Body of pancreas (tissue), 4 donors: Measurements from ENCODE around the gene POM121L12. TPM values are rescaled to one million over a fixed set of nuclear protein-coding genes. Genes with fewer than 3 reads are reported as not detected.

ENCODE experiments used
- ATAC-seq: fragments of 150-250 bp; one replicate; pipeline ENCODE4 v1.9.1; 2016
- DNase-seq, 4 donors: peaks; one replicate each; pipeline ENCODE4 v3.0.0-alpha.2; 2019
- H3K27ac ChIP-seq, 4 donors: fragments of 200-600 bp; sonication (generic); 1 replicate in 3 of 4; 2 replicates in 1 of 4; pipeline versions ENCODE4 v1.5.1 to v1.6.1; 2016 to 2019; ENCODE audit warnings: mild to moderate bottlenecking in 1 of 4, mixed read lengths in 1 of 4, moderate library complexity in 1 of 4
- H3K27me3 ChIP-seq, 2 donors: fragments of 200-600 bp; sonication (generic); one replicate each; pipeline ENCODE4 v1.6.0; 2016; ENCODE audit warnings: mild to moderate bottlenecking in 1 of 2
- H3K36me3 ChIP-seq, 2 donors: fragments of 200-600 bp; sonication (generic); replicated peaks in 1 of 2; 2 replicates each; pipeline ENCODE4 v1.5.1; 2016; ENCODE audit warnings: low read depth in 2 of 2; ENCODE audit not compliant: insufficient read depth in 1 of 2
- H3K4me1 ChIP-seq: fragments of 200-600 bp; sonication (generic); one replicate; pipeline ENCODE4 v1.6.0; 2016
- H3K4me3 ChIP-seq, 2 donors: fragments of 200-600 bp; sonication (generic); 1 replicate in 1 of 2; 2 replicates in 1 of 2; pipeline ENCODE4 v1.5.1; 2016 to 2019
- H3K9me3 ChIP-seq, 3 donors: fragments of 200-600 bp; sonication (generic); 1 replicate in 2 of 3; 2 replicates in 1 of 3; pipeline ENCODE4 v1.5.1; 2016
- POLR2A ChIP-seq, 3 donors: fragments of 450-650 bp; IDR thresholded peaks; one replicate each; pipeline ENCODE4 v1.6.1; 2016; ENCODE audit warnings: antibody characterized with exemption in 3 of 3, mild to moderate bottlenecking in 2 of 3
- WGBS, 2 donors: methylation state at CpG; one replicate each; pipeline ENCODE4 v1.1.5; 2017; 5-methylcytosine and 5-hydroxymethylcytosine counted together
- intact Hi-C: fragments of 100-400 bp; cut with DNase I; formaldehyde crosslinking; loops from one replicate; pipeline ENCODE4 v1.15.1; 2023
- total RNA-seq, 2 donors: library from RNA; depleted of rRNA; stranded (reverse); fragments of >200 nt; gene quantifications; one replicate each; pipeline ENCODE4 v1.1.0, GENCODE V29; 2016
- TF ChIP-seq, protein P1 (sequence below), 7 experiments: fragments of 450-650 bp in 4 of 7; fragments of 200-600 bp in 3 of 7; sonication (generic) in 3 of 7; IDR thresholded peaks; one replicate each; pipeline ENCODE4 v1.5.1; 2016 to 2019; ENCODE audit warnings: antibody characterized with exemption in 7 of 7

The POM121L12 gene
- not detected for total RNA-seq

DNA sequence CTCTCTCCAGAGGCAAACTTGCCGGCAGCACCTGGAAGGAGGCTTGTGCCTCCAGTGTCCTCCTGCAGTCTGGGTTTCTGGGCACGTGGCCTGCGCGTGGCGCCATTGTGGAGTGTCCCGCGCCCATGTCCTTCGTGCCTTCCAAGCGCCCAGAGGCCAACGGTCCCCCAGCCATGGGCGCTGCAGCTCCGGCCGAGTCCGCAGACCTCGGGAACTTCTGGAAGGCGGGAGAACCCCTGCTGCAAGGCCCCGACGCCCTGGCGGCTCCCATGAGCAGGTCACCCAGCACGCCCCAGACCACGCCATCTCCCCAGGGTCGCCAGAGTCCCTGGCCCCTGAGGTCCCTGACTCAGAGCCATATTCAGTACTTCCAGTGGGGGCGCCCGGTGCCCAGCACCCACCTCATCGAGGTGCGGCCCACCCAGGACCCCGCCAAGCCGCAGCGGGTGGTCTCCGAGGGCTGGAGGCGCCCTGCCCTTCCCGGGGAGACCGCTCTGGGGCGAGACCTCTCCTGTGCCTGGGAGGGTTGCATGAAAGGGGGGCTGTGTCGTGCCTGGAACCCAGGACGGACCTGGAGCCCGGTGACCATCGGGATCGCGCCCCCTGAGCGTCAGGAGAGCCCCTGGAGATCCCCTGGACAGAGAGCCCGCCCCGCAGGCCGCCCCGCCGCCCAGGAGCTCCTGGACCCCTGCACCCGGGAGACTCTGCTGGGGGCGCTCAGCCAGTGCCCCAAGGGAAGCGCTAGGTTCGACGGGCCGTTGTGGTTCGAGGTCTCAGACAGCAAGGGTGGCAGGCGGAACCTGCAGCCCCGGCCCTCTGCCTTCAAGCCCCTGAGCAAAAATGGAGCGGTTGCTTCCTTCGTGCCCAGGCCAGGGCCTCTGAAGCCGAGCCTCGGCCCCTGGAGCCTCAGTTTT is at the start of gene POM121L12:
TSS of gene POM121L12 (plus strand) at position 135 of the 914 bp plus-strand sequence. CDS start at position 174, 39 bp downstream.
- no peaks in the 10 kb centered on the region for H3K36me3 ChIP-seq
- no peak within 1 kb of the TSS for H3K27ac ChIP-seq
- DNase-seq (no peak), ATAC-seq (no peak)
- H3K4me3 ChIP-seq: no peak within 1 kb of the TSS
- H3K4me1 ChIP-seq: no peaks in the 10 kb centered on the region
- intact Hi-C loops: no loop called here
- no peaks in the 10 kb centered on the region for H3K27me3 ChIP-seq
- TF ChIP-seq, protein P1, sequence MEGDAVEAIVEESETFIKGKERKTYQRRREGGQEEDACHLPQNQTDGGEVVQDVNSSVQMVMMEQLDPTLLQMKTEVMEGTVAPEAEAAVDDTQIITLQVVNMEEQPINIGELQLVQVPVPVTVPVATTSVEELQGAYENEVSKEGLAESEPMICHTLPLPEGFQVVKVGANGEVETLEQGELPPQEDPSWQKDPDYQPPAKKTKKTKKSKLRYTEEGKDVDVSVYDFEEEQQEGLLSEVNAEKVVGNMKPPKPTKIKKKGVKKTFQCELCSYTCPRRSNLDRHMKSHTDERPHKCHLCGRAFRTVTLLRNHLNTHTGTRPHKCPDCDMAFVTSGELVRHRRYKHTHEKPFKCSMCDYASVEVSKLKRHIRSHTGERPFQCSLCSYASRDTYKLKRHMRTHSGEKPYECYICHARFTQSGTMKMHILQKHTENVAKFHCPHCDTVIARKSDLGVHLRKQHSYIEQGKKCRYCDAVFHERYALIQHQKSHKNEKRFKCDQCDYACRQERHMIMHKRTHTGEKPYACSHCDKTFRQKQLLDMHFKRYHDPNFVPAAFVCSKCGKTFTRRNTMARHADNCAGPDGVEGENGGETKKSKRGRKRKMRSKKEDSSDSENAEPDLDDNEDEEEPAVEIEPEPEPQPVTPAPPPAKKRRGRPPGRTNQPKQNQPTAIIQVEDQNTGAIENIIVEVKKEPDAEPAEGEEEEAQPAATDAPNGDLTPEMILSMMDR (IDR thresholded peaks at IDR 0.05): no peak
- H3K9me3 ChIP-seq: no peaks in the 10 kb centered on the region
- 83% methylated on average over 27 to 50 of the region's 59 CpGs for WGBS, 2 donors

DNA sequence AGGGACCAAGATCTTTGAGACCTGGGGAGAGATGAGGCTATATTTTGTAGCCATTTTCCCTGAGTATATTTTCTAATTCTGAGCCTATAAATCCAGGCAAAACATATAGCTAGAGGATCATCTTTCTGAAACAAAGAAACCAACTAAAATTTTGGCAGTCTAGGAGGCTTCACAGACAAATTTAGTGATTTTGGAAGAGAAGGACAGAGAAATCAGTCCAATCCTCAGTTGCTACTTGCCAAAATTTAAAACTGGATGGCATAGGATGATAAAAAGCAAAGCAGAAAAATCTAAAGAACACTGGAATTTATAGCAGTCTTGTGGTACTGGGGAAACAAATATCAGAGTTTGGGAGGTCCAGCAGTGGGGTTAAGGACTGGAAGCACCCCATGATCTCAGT is 43.4 kb upstream of the POM121L12 start:
- no peak for DNase-seq
- TF ChIP-seq, protein P1 (IDR thresholded peaks at IDR 0.05): no peak
- no peak for TF ChIP-seq POLR2A (IDR thresholded peaks at IDR 0.05)
- intact Hi-C loops: no loop called here
- Histone ChIP-seq H3K9me3 (no peaks in the 10 kb centered on the region), H3K36me3 (no peaks in the 10 kb centered on the region), H3K4me3 (no peak overlapping the region), H3K4me1 (no peaks in the 10 kb centered on the region), H3K27ac (no peak overlapping the region), H3K27me3 (no peaks in the 10 kb centered on the region)
- no peak for ATAC-seq

DNA sequence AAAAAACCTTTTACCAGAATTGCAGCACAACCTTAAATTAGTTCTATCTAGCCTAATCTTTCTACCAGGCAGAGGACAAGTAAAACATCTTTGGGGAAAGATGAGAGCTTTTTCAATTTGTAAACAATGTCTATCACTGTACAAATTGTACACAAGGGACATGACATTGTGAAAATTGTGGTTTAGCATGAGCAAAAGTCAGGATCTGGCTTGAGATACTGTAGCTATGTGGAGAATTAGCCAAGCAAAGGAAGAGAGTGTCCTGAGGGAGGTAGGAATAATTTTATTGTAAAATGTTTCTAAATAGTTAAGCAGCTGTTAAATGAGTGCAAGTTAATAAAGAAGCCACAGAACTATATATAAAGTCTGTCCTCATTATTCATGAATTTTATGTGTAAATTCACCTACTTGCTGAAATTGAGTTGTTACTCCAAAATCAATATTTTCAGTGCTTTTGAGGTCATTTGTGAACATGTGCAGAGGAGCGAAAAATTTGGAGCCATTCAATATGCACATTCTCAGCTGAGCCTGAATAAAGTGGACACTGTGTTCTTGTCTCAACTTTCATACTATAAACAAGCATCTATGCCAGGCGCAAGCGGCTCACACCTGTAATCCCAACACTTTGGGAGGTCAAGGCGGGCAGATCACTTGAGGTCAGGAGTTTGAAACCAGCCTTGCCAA is 42.8 kb upstream of the POM121L12 start:
- no peak overlapping the region for H3K27ac ChIP-seq
- ATAC-seq (no peak), DNase-seq (no peak)
- H3K4me3 ChIP-seq: no peak overlapping the region
- 54 to 69% methylated on average over 4 of the region's 4 CpGs for WGBS, 2 donors
- H3K9me3 ChIP-seq: no peaks in the 10 kb centered on the region
- intact Hi-C loops: no loop called here
- TF ChIP-seq POLR2A (IDR thresholded peaks at IDR 0.05): no peak
- TF ChIP-seq, protein P1 (IDR thresholded peaks at IDR 0.05): no peak
- no peaks in the 10 kb centered on the region for H3K27me3 ChIP-seq
- H3K36me3 ChIP-seq: no peaks in the 10 kb centered on the region
- H3K4me1 ChIP-seq: no peaks in the 10 kb centered on the region

DNA sequence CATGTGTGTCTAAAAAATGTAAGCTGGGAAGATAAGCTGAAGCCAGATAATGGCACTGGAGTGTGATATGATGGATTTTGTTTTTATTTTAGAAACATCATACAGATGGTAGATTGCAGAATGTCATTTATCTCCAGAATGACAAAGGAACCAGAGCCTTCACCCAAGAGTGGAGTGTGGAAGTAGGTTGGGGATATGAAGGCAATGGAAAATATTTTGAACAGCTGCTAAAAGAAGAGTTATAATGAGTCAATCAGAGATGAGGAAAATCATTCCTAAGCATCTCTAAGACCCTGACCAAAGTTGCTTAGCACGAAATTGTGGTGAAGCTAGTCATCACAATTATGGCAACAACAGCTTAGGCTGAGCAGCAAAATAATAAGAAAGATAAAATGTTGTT is 39.8 kb upstream of the POM121L12 start:
- Histone ChIP-seq H3K9me3 (no peaks in the 10 kb centered on the region), H3K27ac (no peak overlapping the region), H3K4me3 (no peak overlapping the region), H3K27me3 (no peaks in the 10 kb centered on the region), H3K36me3 (no peaks in the 10 kb centered on the region), H3K4me1 (no peaks in the 10 kb centered on the region)
- intact Hi-C loops: no loop called here
- ATAC-seq (no peak), DNase-seq (no peak)
- no peak for TF ChIP-seq POLR2A (IDR thresholded peaks at IDR 0.05)
- TF ChIP-seq, protein P1 (IDR thresholded peaks at IDR 0.05): no peak
- 35 to 39% methylated on average over 1 of the region's 1 CpG for WGBS, 2 donors
